Activated T-cell treated with anti-CD3 and anti-CD28 coated beads, Interleukin-2, amount 50 U/mL, for 4 hours (primary cell): Measurements from ENCODE around the gene VAV2. TPM values are rescaled to one million over a fixed set of nuclear protein-coding genes. Genes with fewer than 3 reads are reported as not detected.
"Not testable (repeated sequence)": the region's sequence is repeated elsewhere in the genome, so short reads cannot be mapped to it uniquely, and the experiment has no call there.

Experiments used
- ATAC-seq, 2 donors: fragments of 200-7000 bp; cut with Tn5 transposase; one replicate each; pipeline ENCODE4 v1.10.0; 2021
- DNase-seq: peaks from one replicate; pipeline ENCODE4 v3.0.0-alpha.2; 2020
- H3K27me3 Mint-ChIP-seq: one replicate; pipeline ENCODE4 v1.8.0; 2021; ENCODE audit warnings: low read depth, mixed read lengths
- H3K36me3 Mint-ChIP-seq: one replicate; pipeline ENCODE4 v1.8.0; 2022; ENCODE audit warnings: mixed read lengths; ENCODE audit not compliant: insufficient read depth
- H3K4me1 Mint-ChIP-seq: one replicate; pipeline ENCODE4 v1.8.0; 2021; ENCODE audit warnings: low read depth, mixed read lengths
- H3K4me3 Mint-ChIP-seq: one replicate; pipeline ENCODE4 v1.8.0; 2021; ENCODE audit warnings: mild to moderate bottlenecking, moderate library complexity, mixed read lengths
- H3K9me3 Mint-ChIP-seq: one replicate; pipeline ENCODE4 v1.8.0; 2021; ENCODE audit warnings: mixed read lengths
- total RNA-seq, 3 donors: library from RNA; stranded (reverse); gene quantifications; one replicate each; pipeline ENCODE4 v1.2.1, GENCODE V29; 2021

The VAV2 gene
- total RNA-seq, 3 donors from 2014 or later = 2.7 to 3.7 (median 3.2) TPM

DNA sequence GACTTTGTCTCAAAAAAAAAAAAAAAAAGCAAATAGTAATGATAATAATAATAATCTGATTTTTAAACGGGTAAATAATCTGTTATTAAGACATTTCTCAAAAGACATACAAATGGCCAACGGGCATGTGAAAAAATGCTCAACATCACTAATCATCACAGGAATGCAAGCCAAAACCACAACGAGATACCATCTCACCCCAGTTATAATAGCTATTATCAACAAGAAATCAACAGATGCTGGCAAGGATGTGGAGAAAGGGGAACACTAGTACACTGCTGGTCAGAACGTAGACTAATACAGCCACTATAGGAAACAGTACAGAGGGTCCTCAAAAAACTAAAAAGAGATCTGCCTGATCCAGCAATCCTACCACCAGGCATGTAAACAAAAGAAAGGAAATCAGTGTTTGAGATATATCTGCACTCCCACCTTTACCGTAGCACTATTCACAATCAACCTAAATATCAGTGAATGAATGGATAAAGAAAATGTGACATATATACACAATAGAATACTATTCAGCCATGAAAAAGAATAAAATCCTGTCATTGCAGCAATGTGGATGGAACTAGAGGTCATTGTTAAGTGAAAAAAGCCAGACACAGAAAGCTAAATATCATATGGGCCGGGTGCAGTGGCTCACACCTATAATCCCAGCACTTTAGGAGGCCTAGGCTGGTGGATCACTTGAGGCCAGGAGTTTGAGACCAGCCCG is 24.9 kb downstream of the VAV2 start:
- Mint-ChIP-seq H3K4me3 (no peak overlapping the region), H3K27me3 (no peaks in the 10 kb centered on the region), H3K36me3 (peaks cover 2% of the 10 kb centered on the region), H3K4me1 (peaks cover 4% of the 10 kb centered on the region), H3K9me3 (peaks cover 10% of the 10 kb centered on the region)
- DNase-seq (no peak), ATAC-seq (no peak)

GRCh38 chr9:133964463-133964862 is 27.7 kb downstream of the VAV2 start:
- Mint-ChIP-seq H3K27me3 (no peaks in the 10 kb centered on the region), H3K4me1 (peaks cover 5% of the 10 kb centered on the region), H3K9me3 (peaks cover 10% of the 10 kb centered on the region), H3K4me3 (no peak overlapping the region), H3K36me3 (peaks cover 2% of the 10 kb centered on the region)
- no peak for DNase-seq
- no peak for ATAC-seq

DNA sequence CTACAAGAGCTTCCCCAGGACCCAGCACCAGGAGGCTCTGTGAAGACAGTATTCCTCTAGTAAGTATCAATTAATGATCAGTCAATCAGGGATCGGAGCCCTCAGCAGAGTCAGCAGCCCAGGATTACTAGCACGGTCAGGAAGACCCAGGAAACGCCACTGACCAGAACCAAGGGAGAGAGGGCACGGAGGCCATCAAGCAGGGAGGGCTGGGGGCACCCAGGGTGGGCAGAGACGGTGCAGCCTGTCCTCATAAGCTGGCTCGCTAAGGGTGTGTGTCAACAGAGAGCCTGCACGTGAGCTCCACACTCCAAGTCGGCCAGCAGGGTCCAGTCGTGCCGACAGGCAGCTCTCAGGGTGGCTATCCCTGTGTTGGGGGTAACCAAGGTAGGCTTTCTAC is 29.0 kb downstream of the VAV2 start:
- H3K9me3 Mint-ChIP-seq = peaks cover 10% of the 10 kb centered on the region
- DNase-seq = no peak
- H3K27me3 Mint-ChIP-seq = no peaks in the 10 kb centered on the region
- H3K4me1 Mint-ChIP-seq = peaks cover 5% of the 10 kb centered on the region
- H3K36me3 Mint-ChIP-seq = peaks cover 2% of the 10 kb centered on the region
- H3K4me3 Mint-ChIP-seq = no peak overlapping the region
- no peak for ATAC-seq

DNA sequence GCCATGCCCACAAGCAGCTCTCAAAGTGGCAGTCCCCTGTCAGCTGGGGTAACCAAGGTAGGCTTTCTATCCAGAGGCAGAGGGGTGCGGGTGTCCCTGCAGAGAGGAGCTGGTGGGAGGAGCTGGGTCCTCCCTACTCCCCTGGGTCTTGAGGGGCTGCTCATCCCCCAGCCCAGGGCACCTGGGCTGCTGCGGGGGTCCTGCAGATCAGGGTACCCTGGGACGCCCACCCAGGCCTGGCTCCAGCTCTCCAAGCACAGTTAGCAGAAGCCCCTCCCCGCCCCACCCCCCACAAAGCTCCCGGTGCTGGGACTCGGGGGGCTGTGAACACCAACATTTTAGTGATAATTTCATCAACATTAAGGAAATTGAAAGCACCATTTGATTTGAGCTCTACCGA is 29.8 kb downstream of the VAV2 start:
- no peak for DNase-seq
- Mint-ChIP-seq H3K27me3 (no peaks in the 10 kb centered on the region), H3K4me3 (no peak overlapping the region), H3K4me1 (peaks cover 7% of the 10 kb centered on the region), H3K9me3 (peaks cover 10% of the 10 kb centered on the region), H3K36me3 (peaks cover 2% of the 10 kb centered on the region)
- ATAC-seq = no peak

DNA sequence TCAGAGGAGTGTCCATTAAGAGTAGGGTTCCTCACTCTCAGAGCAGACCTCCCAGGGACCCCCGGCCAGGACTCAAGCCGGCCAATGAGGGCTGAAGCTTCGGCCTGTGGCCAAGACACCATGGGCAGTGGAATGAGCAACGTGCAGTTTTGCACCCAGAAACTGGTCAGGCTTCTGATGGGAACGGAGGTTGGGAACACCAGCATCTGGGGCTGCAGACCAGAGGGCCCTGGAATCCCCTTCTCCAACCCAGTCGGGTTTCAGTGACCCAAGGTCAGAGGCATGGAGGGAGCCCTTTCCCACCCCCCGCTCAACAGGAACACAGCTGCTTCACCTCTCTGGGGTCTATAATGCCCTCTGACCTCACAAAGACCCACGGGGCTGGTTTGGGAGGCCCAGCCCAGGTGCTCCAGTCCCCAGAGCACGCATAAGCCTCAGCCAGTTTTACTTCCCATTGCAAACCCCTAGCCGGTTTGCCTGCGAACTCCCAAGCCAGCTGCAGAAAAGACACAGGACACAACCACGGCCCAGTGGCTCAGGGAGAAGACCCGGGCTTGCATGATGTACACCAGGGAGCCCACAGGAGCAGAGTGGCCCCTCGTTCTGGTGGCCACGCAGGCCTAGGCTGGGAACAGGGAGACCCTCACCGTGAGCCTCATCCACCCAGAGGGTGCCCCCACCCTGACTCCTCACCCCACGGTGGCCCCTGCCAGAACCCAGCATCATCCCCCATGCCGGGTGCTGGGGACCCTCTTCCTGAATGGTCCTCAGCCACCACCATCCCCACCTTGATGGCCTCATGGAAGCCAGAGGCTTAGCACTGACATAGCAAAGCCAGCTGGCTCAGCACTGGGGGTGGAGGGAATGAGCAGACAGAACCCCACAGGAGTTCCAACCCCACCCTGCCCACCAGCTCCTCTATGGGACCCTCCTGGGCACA is 30.6 kb downstream of the VAV2 start:
- ATAC-seq = no peak
- H3K27me3 Mint-ChIP-seq = no peaks in the 10 kb centered on the region
- H3K4me3 Mint-ChIP-seq = no peak overlapping the region
- peaks cover 2% of the 10 kb centered on the region for H3K36me3 Mint-ChIP-seq
- peaks cover 10% of the 10 kb centered on the region for H3K9me3 Mint-ChIP-seq
- DNase-seq = no peak
- H3K4me1 Mint-ChIP-seq = peaks cover 11% of the 10 kb centered on the region

DNA sequence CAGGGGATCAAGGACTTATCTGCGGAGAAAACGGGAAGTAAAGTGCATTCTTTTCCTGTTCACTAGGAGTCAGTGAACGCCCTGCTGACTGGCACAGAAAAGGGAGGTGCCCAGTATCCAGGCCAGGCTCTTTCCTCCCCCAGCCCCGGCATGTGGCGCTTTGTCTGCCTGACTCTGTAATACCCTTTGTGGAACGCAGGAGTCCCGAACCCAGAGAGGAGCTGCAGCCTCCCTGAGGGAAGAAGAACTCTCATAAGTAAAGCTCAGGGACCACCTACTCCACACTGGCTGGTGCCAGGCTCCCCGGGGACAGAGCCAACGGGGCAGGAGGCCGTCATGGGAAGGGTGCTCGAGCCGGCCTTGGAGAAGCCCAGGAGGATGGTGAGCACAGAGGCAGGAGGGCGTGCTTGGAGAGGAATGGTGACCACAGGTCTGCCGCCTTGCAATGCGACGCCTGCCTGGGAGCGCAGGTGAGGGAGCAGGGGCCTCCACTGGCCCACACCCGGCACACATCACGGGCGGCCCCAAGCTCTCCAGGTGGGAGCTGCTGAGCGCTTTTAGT is 31.5 kb downstream of the VAV2 start:
- no peak for ATAC-seq
- Mint-ChIP-seq H3K4me3 (no peak overlapping the region), H3K27me3 (no peaks in the 10 kb centered on the region), H3K9me3 (peaks cover 10% of the 10 kb centered on the region), H3K4me1 (peaks cover 11% of the 10 kb centered on the region), H3K36me3 (peaks cover 2% of the 10 kb centered on the region)
- DNase-seq = no peak

DNA sequence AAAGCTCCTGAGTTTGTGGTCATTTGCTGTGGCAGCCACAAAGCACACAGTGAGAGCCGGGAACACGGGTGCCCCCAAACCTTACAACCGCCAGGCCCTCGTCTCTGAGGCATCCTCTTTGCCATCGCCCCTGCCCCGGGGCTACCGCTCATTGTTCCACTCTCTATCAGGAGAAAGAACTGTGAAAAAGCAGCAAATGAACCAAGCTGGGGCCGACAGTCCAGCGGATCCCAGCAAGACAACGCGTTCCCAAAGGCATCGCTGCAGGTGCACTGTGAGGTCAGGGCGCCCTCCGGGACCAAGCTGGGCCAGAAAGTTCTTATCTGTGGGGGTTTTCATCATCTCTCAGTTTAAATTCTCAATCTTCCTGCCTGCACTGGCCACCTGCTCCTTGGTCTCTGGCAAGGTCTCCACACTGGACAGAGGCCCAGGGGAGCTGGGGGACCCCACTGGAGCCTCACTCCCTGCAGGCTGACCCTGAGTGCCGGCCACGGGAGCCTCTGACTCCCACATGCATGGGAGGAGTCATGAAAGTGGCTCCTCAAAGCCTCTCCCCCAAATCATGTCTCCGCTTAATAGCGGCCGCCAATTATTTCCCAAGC is 32.1 kb downstream of the VAV2 start:
- H3K27me3 Mint-ChIP-seq = no peaks in the 10 kb centered on the region
- H3K36me3 Mint-ChIP-seq = peaks cover 2% of the 10 kb centered on the region
- H3K9me3 Mint-ChIP-seq = peaks cover 10% of the 10 kb centered on the region
- no peak overlapping the region for H3K4me3 Mint-ChIP-seq
- H3K4me1 Mint-ChIP-seq = peaks cover 11% of the 10 kb centered on the region
- DNase-seq (no peak), ATAC-seq (no peak)

DNA sequence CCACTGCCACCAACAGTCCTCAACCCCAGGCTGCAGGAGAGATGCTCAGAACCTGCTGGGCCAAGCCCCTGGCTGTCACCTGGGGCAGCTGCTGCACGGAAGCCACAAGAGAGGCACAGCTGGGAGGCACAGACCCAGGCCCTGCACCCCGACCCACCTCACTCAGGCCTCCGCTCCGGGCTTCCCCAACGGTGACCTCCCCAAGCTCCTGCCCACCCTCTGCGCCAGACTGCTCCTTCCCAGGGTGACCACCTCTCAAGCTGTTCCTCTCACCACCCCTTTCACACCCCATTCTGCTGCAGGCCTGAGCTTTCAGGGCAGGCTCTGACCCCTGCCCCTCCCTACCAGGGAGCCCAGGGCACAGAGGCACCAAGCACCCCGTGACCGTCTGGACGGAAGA is 33.0 kb downstream of the VAV2 start:
- DNase-seq (no peak), ATAC-seq (no peak)
- Mint-ChIP-seq H3K27me3 (no peaks in the 10 kb centered on the region), H3K36me3 (peaks cover 2% of the 10 kb centered on the region), H3K4me3 (no peak overlapping the region), H3K9me3 (peaks cover 3% of the 10 kb centered on the region), H3K4me1 (peaks cover 20% of the 10 kb centered on the region)

- peaks cover 24% of the 10 kb centered on the region for H3K4me1 Mint-ChIP-seq
- DNase-seq = no peak
- no peak overlapping the region for H3K4me3 Mint-ChIP-seq
- H3K27me3 Mint-ChIP-seq = no peaks in the 10 kb centered on the region
- peaks cover 3% of the 10 kb centered on the region for H3K9me3 Mint-ChIP-seq
- ATAC-seq = no peak
- H3K36me3 Mint-ChIP-seq = peaks cover 2% of the 10 kb centered on the region
Measured at GRCh38 chr9:133958756-133959155, 33.4 kb downstream of the VAV2 start.

DNA sequence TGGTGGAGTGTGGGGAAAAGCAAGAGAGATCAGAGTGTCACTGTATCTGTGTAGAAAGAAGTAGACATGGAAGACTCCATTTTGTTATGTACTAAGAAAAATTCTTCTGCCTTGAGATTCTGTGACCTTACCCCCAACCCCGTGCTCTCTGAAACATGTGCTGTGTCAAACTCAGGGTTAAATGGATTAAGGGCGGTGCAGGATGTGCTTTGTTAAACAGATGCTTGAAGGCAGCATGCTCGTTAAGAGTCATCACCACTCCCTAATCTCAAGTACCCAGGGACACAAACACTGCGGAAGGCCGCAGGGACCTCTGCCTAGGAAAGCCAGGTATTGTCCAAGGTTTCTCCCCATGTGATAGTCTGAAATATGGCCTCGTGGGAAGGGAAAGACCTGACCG is 34.4 kb downstream of the VAV2 start:
- peaks cover 25% of the 10 kb centered on the region for H3K4me1 Mint-ChIP-seq
- H3K27me3 Mint-ChIP-seq, H3K36me3 Mint-ChIP-seq, DNase-seq, ATAC-seq, H3K9me3 Mint-ChIP-seq: not testable (repeated sequence)
- H3K4me3 Mint-ChIP-seq = peak overlapping the region; percentile 2

GRCh38 chr9:133957328-133957727 is 34.8 kb downstream of the VAV2 start:
- H3K4me1 Mint-ChIP-seq = peaks cover 25% of the 10 kb centered on the region

DNA sequence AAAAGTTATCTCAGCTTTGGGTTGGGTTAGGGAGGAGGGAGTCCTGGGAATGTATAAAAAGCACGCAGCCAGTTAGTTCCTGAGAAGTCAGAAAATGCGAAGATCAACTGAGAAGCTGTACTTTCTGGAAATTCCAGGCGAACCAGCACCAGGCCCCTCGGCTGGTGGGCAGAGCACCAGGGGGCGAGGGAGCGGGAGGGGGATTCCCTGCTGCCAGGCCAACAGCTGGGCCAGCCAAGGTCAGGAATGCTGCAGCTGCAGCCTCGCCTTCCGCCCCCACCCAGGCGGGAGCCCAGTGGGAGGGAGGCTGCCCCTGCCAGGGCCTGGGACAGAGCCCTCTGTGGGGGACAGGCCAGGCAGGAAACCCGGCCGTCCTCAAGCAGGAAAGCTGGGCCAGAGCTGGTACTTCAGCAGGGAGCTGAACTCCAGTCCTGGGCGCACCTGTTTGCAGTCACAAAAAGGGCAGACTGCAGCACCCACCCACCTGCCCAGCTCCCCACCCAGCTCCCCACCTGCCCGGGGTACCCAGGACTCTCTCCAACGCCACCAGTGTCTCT is 35.5 kb downstream of the VAV2 start:
- no peak for ATAC-seq
- H3K4me1 Mint-ChIP-seq = peaks cover 25% of the 10 kb centered on the region
- no peak for DNase-seq
- peak overlapping the region; percentile 7 for H3K4me3 Mint-ChIP-seq
- H3K9me3 Mint-ChIP-seq = no peaks in the 10 kb centered on the region
- no peaks in the 10 kb centered on the region for H3K36me3 Mint-ChIP-seq
- no peaks in the 10 kb centered on the region for H3K27me3 Mint-ChIP-seq

More at GRCh38 chr9:133957328-133957727, 34.8 kb downstream of the VAV2 start:
- ATAC-seq (no peak), DNase-seq (no peak)
- no peaks in the 10 kb centered on the region for H3K36me3 Mint-ChIP-seq
- no peaks in the 10 kb centered on the region for H3K27me3 Mint-ChIP-seq
- no peaks in the 10 kb centered on the region for H3K9me3 Mint-ChIP-seq
- peak overlapping the region; percentile 2 for H3K4me3 Mint-ChIP-seq

GRCh38 chr9:133955821-133956411 is 36.2 kb downstream of the VAV2 start:
- Mint-ChIP-seq H3K36me3 (no peaks in the 10 kb centered on the region), H3K27me3 (no peaks in the 10 kb centered on the region), H3K4me3 (peak overlapping the region; percentile 67), H3K4me1 (peaks cover 25% of the 10 kb centered on the region), H3K9me3 (no peaks in the 10 kb centered on the region)
- DNase-seq (no peak), ATAC-seq (peak; percentile 56 to 63)
